AG09309 (cell line): ENCODE measurements around the gene SETBP1.

Experiments
- DNase-seq: peaks from one replicate; pipeline ENCODE4 v3.0.0-alpha.2; 2010; ENCODE audit warnings: low read depth
- H3K4me3 ChIP-seq: 2 replicates; pipeline ENCODE4 v1.5.1; 2011; ENCODE audit warnings: mild to moderate bottlenecking, low read depth, low read length, moderate library complexity; ENCODE audit not compliant: control insufficient read depth
- CTCF ChIP-seq: IDR thresholded peaks from 2 replicates; pipeline ENCODE4 v1.5.1; 2011; ENCODE audit warnings: mild to moderate bottlenecking, low read depth, low read length, inconsistent platforms; ENCODE audit not compliant: insufficient read depth, control insufficient read depth; ENCODE audit errors: missing control alignments

The SETBP1 gene

GRCh38 chr18:44988821-44989587 lies 308.3 kb downstream of the SETBP1 start:
- no peak for DNase-seq
- no peak overlapping the region for H3K4me3 ChIP-seq
- TF ChIP-seq CTCF: no peak

- no peak overlapping the region for H3K4me3 ChIP-seq
- no peak for DNase-seq
- TF ChIP-seq CTCF: no peak
Measured at GRCh38 chr18:44996261-44996660, 315.6 kb downstream of the SETBP1 start.

GRCh38 chr18:44997174-44997573 lies 316.5 kb downstream of the SETBP1 start:
- no peak for DNase-seq
- TF ChIP-seq CTCF: no peak
- no peak overlapping the region for H3K4me3 ChIP-seq

GRCh38 chr18:44998360-44998759 lies 317.7 kb downstream of the SETBP1 start:
- H3K4me3 ChIP-seq: no peak overlapping the region
- DNase-seq: no peak
- TF ChIP-seq CTCF: no peak

GRCh38 chr18:45004546-45005080 lies 323.9 kb downstream of the SETBP1 start:
- no peak for TF ChIP-seq CTCF
- DNase-seq: no peak
- no peak overlapping the region for H3K4me3 ChIP-seq

- H3K4me3 ChIP-seq: no peak overlapping the region
- DNase-seq: no peak
- TF ChIP-seq CTCF: no peak
Measured at GRCh38 chr18:45006934-45007333, 326.2 kb downstream of the SETBP1 start.

GRCh38 chr18:45007531-45007930 lies 326.8 kb downstream of the SETBP1 start:
- no peak overlapping the region for H3K4me3 ChIP-seq
- TF ChIP-seq CTCF: no peak
- no peak for DNase-seq
